ENCODE results near the gene TNFRSF17.

The TNFRSF17 gene

GRCh38 chr16:11994143-11995119 is 29.4 kb downstream of the TNFRSF17 start:
- TF ChIP-seq CTCF (IDR thresholded peaks at IDR 0.05; ENCODE audit: low read depth, low read length, missing control alignments), result no peak
- DNase-seq (ENCODE audit: extremely low read depth, low read depth), result no peak
- no peak overlapping the region for H3K4me3 ChIP-seq (replicated peaks; ENCODE audit: low read depth, low read length)

GRCh38 chr16:11996433-11997330 is 31.7 kb downstream of the TNFRSF17 start:
- no peak for TF ChIP-seq CTCF (IDR thresholded peaks at IDR 0.05; ENCODE audit: low read depth, low read length, missing control alignments)
- no peak for DNase-seq (ENCODE audit: extremely low read depth, low read depth)
- no peak overlapping the region for H3K4me3 ChIP-seq (replicated peaks; ENCODE audit: low read depth, low read length)

GRCh38 chr16:12000032-12000431 is 35.0 kb downstream of the TNFRSF17 start:
- H3K4me3 ChIP-seq (replicated peaks; ENCODE audit: low read depth, low read length), result no peak overlapping the region
- no peak for TF ChIP-seq CTCF (IDR thresholded peaks at IDR 0.05; ENCODE audit: low read depth, low read length, missing control alignments)

GRCh38 chr16:12002447-12003006 is 37.5 kb downstream of the TNFRSF17 start:
- DNase-seq (ENCODE audit: extremely low read depth, low read depth), result no peak
- no peak overlapping the region for H3K4me3 ChIP-seq (replicated peaks; ENCODE audit: low read depth, low read length)
- TF ChIP-seq CTCF (IDR thresholded peaks at IDR 0.05; ENCODE audit: low read depth, low read length, missing control alignments), result no peak

More at GRCh38 chr16:12000032-12000431, 35.0 kb downstream of the TNFRSF17 start:
- no peak for DNase-seq (ENCODE audit: extremely low read depth, low read depth)

GRCh38 chr16:12006637-12007036 is 41.6 kb downstream of the TNFRSF17 start:
- DNase-seq (ENCODE audit: extremely low read depth, low read depth), result no peak
- no peak overlapping the region for H3K4me3 ChIP-seq (replicated peaks; ENCODE audit: low read depth, low read length)
- TF ChIP-seq CTCF (IDR thresholded peaks at IDR 0.05; ENCODE audit: low read depth, low read length, missing control alignments), result no peak

GRCh38 chr16:12009462-12009861 is 44.5 kb downstream of the TNFRSF17 start:
- H3K4me3 ChIP-seq (replicated peaks; ENCODE audit: low read depth, low read length), result no peak overlapping the region
- no peak for DNase-seq (ENCODE audit: extremely low read depth, low read depth)
- TF ChIP-seq CTCF (IDR thresholded peaks at IDR 0.05; ENCODE audit: low read depth, low read length, missing control alignments), result no peak

All from HFF-Myc (cell line).